GM12872 (cell line): Measurements from ENCODE around the gene CLSTN1.

ENCODE experiments used
- CTCF ChIP-seq: IDR thresholded peaks from 3 replicates; pipeline ENCODE4 v1.5.1; 2011; ENCODE audit warnings: low read depth, mild to moderate bottlenecking, low read length, moderate library complexity; ENCODE audit not compliant: insufficient read depth

Gene CLSTN1

GRCh38 chr1:9729523-9729922 is 94.2 kb downstream of the CLSTN1 start:
- no peak for TF ChIP-seq CTCF

- no peak for TF ChIP-seq CTCF
Observed at GRCh38 chr1:9728451-9729295, 95.1 kb downstream of the CLSTN1 start.

GRCh38 chr1:9726905-9727595 is 96.7 kb downstream of the CLSTN1 start:
- no peak for TF ChIP-seq CTCF

GRCh38 chr1:9726406-9726805 is 97.4 kb downstream of the CLSTN1 start:
- no peak for TF ChIP-seq CTCF

- peak; percentile 91 for TF ChIP-seq CTCF
Observed at GRCh38 chr1:9724706-9725476, 98.9 kb downstream of the CLSTN1 start.

- no peak for TF ChIP-seq CTCF
Observed at GRCh38 chr1:9723926-9724325, 99.8 kb downstream of the CLSTN1 start.

GRCh38 chr1:9723068-9723805 is 100.5 kb downstream of the CLSTN1 start:
- TF ChIP-seq CTCF = no peak
